HPDE6-E6E7 (cell line): Measurements from ENCODE around the gene WIZ.

ENCODE experiments used
- DNase-seq: peaks from one replicate; pipeline ENCODE4 v3.0.0; 2011; ENCODE audit warnings: missing footprints; ENCODE audit errors: extremely low spot score

Gene WIZ

GRCh38 chr19:15379083-15379998, 70.4 kb downstream of the WIZ start, which contains the start of gene AKAP8:
TSS of gene AKAP8 (minus strand) at chr19:15379787. CDS start at chr19:15379731, 56 bp downstream.
- DNase-seq: peak; percentile 96

GRCh38 chr19:15378534-15379082, 71.1 kb downstream of the WIZ start:
- peak; percentile 37 for DNase-seq

GRCh38 chr19:15374796-15375440, 74.8 kb downstream of the WIZ start:
- no peak for DNase-seq

- DNase-seq: no peak
Measured at GRCh38 chr19:15374105-15374651, 75.6 kb downstream of the WIZ start.

- no peak for DNase-seq
Measured at GRCh38 chr19:15373644-15374043, 76.1 kb downstream of the WIZ start.

- DNase-seq: no peak
Measured at GRCh38 chr19:15372891-15373301, 76.9 kb downstream of the WIZ start.

GRCh38 chr19:15372470-15372869, 77.3 kb downstream of the WIZ start:
- DNase-seq: no peak

- no peak for DNase-seq
Measured at GRCh38 chr19:15371786-15372380, 77.9 kb downstream of the WIZ start.

GRCh38 chr19:15371119-15371518, 78.6 kb downstream of the WIZ start:
- no peak for DNase-seq
